ENCODE results near the gene CLCN2.

Gene CLCN2

DNA sequence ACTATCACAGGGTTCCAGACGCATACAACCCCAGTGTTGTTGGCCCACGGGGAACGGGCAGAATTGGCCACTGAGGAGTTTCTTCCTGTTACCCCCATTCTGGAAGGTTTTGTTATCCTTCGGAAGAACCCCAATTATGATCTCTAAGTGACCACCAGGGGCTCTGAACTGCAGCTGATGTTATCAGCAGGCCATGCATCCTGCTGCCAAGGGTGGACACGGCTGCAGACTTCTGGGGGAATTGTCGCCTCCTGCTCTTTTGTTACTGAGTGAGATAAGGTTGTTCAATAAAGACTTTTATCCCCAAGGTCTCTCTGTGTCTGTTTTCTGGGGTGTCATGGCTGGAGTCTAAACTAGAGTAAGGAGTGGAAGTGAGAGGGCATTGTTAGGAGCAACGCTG lies 52.7 kb downstream of the CLCN2 start:
- H3K27me3 Mint-ChIP-seq (ENCODE audit: low read depth), result no peaks in the 10 kb centered on the region
- no peaks in the 10 kb centered on the region for H3K9me3 Mint-ChIP-seq
- H3K4me3 Mint-ChIP-seq, result no peak overlapping the region
- H3K27ac Mint-ChIP-seq, result no peak overlapping the region
- H3K4me1 Mint-ChIP-seq, result no peaks in the 10 kb centered on the region
- TF ChIP-seq, protein P1, sequence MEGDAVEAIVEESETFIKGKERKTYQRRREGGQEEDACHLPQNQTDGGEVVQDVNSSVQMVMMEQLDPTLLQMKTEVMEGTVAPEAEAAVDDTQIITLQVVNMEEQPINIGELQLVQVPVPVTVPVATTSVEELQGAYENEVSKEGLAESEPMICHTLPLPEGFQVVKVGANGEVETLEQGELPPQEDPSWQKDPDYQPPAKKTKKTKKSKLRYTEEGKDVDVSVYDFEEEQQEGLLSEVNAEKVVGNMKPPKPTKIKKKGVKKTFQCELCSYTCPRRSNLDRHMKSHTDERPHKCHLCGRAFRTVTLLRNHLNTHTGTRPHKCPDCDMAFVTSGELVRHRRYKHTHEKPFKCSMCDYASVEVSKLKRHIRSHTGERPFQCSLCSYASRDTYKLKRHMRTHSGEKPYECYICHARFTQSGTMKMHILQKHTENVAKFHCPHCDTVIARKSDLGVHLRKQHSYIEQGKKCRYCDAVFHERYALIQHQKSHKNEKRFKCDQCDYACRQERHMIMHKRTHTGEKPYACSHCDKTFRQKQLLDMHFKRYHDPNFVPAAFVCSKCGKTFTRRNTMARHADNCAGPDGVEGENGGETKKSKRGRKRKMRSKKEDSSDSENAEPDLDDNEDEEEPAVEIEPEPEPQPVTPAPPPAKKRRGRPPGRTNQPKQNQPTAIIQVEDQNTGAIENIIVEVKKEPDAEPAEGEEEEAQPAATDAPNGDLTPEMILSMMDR (IDR thresholded peaks at IDR 0.05; ENCODE audit: unreplicated experiment in 3 of 3), result no peak
- peaks cover 57% of the 10 kb centered on the region for H3K36me3 Mint-ChIP-seq (ENCODE audit: low read depth)

DNA sequence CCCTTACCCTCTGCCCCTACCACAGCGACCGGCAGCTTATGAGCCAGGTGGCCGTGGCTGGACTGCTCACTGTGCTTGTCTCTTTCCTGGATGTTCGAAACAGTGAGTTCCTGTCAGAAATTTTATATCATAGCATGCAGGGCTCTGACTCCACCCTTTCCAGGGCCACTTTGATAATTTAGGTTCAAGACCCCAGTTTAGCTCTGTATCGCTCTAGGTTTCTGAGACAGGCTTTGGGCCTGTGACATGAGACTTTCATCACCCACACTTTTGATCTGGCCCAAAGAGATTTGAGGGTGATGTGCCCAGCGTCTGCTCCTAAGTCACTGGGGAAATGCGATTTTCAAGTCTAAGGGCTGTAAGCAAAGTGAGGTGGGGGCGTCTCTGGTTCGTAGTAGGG lies 53.5 kb downstream of the CLCN2 start:
- Mint-ChIP-seq H3K4me1 (no peaks in the 10 kb centered on the region), H3K9me3 (no peaks in the 10 kb centered on the region), H3K4me3 (no peak overlapping the region), H3K27me3 (ENCODE audit: low read depth) (no peaks in the 10 kb centered on the region), H3K27ac (no peak overlapping the region), H3K36me3 (ENCODE audit: low read depth) (peaks cover 65% of the 10 kb centered on the region)
- TF ChIP-seq, protein P1 (IDR thresholded peaks at IDR 0.05; ENCODE audit: unreplicated experiment in 3 of 3), result no peak

DNA sequence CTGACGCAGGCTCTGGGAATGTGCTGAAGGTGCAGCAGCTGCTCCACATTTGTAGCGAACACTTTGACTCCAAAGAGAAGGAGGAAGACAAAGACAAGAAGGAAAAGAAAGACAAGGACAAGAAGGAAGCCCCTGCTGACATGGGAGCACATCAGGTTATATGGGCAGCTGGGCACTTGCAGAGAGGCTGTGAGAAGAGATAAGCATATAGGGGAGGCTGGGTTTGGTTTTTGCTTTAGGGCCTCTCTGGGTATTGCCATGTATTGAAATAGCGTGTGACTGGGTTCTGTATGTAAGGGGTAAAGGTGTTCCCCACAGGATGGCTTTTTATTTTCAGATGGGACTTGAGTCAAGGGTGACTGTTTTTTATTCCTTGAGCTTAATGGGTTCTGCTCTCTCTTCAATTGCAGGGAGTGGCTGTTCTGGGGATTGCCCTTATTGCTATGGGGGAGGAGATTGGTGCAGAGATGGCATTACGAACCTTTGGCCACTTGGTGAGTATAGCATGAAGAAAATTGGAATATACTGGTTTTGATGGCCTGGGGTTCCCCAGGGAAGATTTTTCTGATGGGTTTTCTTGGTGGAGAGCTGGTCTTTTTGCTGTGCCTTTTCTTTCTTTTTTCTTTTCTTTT lies 54.9 kb downstream of the CLCN2 start:
- Mint-ChIP-seq H3K4me1 (no peaks in the 10 kb centered on the region), H3K27me3 (ENCODE audit: low read depth) (no peaks in the 10 kb centered on the region), H3K36me3 (ENCODE audit: low read depth) (peaks cover 80% of the 10 kb centered on the region), H3K4me3 (no peak overlapping the region), H3K9me3 (no peaks in the 10 kb centered on the region), H3K27ac (no peak overlapping the region)
- TF ChIP-seq, protein P1 (IDR thresholded peaks at IDR 0.05; ENCODE audit: unreplicated experiment in 3 of 3), result no peak

DNA sequence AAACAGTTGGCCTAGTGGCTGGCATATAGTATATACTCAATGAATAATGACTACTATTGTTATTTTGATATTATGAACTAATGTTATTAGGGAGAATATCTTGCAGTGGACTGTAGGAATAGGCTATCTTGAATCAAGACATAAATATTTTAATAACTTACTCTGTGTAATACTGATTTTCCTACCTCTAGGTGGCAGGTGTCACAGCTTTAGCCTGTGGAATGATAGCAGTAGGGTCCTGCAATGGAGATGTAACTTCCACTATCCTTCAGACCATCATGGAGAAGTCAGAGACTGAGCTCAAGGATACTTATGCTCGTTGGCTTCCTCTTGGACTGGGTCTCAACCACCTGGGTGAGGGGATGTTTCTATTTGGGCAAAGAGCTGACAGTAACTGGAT lies 55.8 kb downstream of the CLCN2 start:
- Mint-ChIP-seq H3K4me3 (no peak overlapping the region), H3K27ac (no peak overlapping the region)
- TF ChIP-seq, protein P1 (IDR thresholded peaks at IDR 0.05; ENCODE audit: unreplicated experiment in 3 of 3), result peak; percentile 29 to 47 (median 35)

DNA sequence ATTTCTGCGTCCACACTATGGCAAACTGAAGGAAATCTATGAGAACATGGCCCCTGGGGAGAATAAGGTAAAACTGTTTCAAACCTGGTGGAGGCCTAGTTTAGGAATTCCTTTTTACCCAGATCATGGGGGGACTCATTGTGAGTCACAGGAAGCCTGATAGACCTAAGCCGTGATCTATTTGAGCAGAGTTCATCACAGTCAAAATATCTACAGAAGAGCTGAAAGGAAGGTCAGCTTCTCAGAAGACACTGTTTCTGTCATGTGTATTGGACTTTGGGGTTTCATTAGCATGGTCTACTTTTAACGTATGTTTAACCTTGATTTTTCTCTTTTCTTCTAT lies 61.1 kb downstream of the CLCN2 start:
- Mint-ChIP-seq H3K27me3 (ENCODE audit: low read depth) (peaks cover 7% of the 10 kb centered on the region), H3K36me3 (ENCODE audit: low read depth) (peaks cover 47% of the 10 kb centered on the region), H3K9me3 (no peaks in the 10 kb centered on the region), H3K4me1 (peaks cover 14% of the 10 kb centered on the region), H3K27ac (peak overlapping the region in 2 of 3 experiments; percentile 67 to 92), H3K4me3 (peak overlapping the region; percentile 99)
- TF ChIP-seq, protein P1 (IDR thresholded peaks at IDR 0.05; ENCODE audit: unreplicated experiment in 3 of 3), result no peak

More for the DNA sequence above, 55.8 kb downstream of the CLCN2 start:
- H3K27me3 Mint-ChIP-seq (ENCODE audit: low read depth), result no peaks in the 10 kb centered on the region
- peaks cover 3% of the 10 kb centered on the region for H3K4me1 Mint-ChIP-seq
- H3K9me3 Mint-ChIP-seq, result no peaks in the 10 kb centered on the region
- peaks cover 85% of the 10 kb centered on the region for H3K36me3 Mint-ChIP-seq (ENCODE audit: low read depth)

Measured in nephron (organoid).